Activated CD4-positive, alpha-beta memory T cell treated with anti-CD3 and anti-CD28 coated beads, Interleukin-2, amount 10 ng/mL, durations not matched to agents 7 days and 5 days (primary cell): ENCODE results near the gene PHACTR2. TPM values are rescaled to one million over a fixed set of nuclear protein-coding genes. Genes with fewer than 3 reads are reported as not detected.
"Not testable (repeated sequence)": the region's sequence is repeated elsewhere in the genome, so short reads cannot be mapped to it uniquely, and the experiment has no call there.

ENCODE experiments used
- CTCF ChIA-PET: fragments of 350-600 bp; sonication (Branson Sonifier 250); formaldehyde crosslinking; loops from one replicate; lab custom pipeline; 2021; ENCODE audit warnings: antibody characterized with exemption, inconsistent platforms; lab: Charles Lee
- POLR2A ChIA-PET: fragments of 350-600 bp; sonication (Branson Sonifier 250); formaldehyde crosslinking; loops from one replicate; lab custom pipeline; 2021; ENCODE audit warnings: antibody characterized with exemption; lab: Charles Lee
- DNase-seq: peaks from one replicate; pipeline ENCODE4 v3.0.0-alpha.2; 2020
- H3K27ac Mint-ChIP-seq: one replicate; pipeline ENCODE4 v1.8.0; 2021; ENCODE audit warnings: mild to moderate bottlenecking, mixed read lengths
- H3K27me3 Mint-ChIP-seq: one replicate; pipeline ENCODE4 v1.8.0; 2021; ENCODE audit warnings: mixed read lengths
- H3K36me3 Mint-ChIP-seq: one replicate; pipeline ENCODE4 v1.8.0; 2021; ENCODE audit warnings: low read depth, mixed read lengths
- H3K4me1 Mint-ChIP-seq: one replicate; pipeline ENCODE4 v1.8.0; 2021; ENCODE audit warnings: mixed read lengths
- H3K4me3 Mint-ChIP-seq: one replicate; pipeline ENCODE4 v1.8.0; 2021; ENCODE audit warnings: mild to moderate bottlenecking, mixed read lengths
- H3K9me3 Mint-ChIP-seq: one replicate; pipeline ENCODE4 v1.8.0; 2021; ENCODE audit warnings: mixed read lengths
- total RNA-seq, 2 experiments: library from RNA; stranded (reverse); gene quantifications; one replicate each; pipeline ENCODE4 v1.2.3, GENCODE V29; 2021

Gene PHACTR2
- total RNA-seq, 2 experiments from 2014 or later: 41.5 to 46.3 TPM

DNA sequence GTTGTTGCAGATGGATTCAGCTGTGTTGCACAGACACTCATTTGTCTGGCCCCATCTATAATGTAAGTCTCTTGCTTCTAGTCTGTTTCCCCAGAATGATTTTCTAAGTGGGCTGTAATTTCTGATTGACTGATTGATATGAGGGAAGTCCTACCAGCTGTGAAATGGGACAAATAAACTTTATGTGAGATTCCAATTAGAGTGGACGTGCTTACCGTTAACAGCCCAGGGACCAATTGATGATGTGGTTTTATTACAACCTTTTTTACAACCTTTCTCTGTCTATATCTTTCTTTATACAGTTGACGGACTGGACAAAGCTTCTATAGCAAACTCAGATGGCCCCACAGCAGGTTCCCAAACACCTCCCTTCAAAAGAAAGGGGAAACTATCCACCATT is 33.9 kb downstream of the PHACTR2 start:
- Mint-ChIP-seq H3K4me3 (no peak overlapping the region), H3K27ac (no peak overlapping the region), H3K36me3 (peaks cover 17% of the 10 kb centered on the region), H3K27me3 (no peaks in the 10 kb centered on the region), H3K4me1 (no peaks in the 10 kb centered on the region), H3K9me3 (peaks cover 5% of the 10 kb centered on the region)
- CTCF ChIA-PET: no interaction called here
- no peak for DNase-seq
- POLR2A ChIA-PET: no interaction called here

DNA sequence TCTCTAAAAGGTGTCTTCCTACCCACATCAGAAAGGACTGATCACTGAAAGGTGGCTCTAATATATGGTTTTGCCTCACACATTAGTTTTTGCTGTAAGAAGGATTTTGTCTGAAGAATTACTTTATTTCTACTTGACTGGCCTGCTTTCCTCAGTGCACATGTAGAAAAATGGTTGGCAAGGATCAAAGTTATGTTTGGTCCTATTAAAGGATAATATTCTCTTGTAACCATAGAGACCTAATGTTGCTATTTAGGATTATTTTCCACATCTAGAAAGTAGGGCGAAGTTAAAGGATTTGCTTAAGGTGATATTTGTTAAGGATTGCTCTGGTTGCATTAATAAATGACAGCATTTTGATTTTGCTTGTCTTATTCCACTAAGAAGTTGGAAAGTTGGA is 40.7 kb downstream of the PHACTR2 start:
- Mint-ChIP-seq H3K4me3 (no peak overlapping the region), H3K27me3 (no peaks in the 10 kb centered on the region), H3K36me3 (peaks cover 22% of the 10 kb centered on the region), H3K4me1 (no peaks in the 10 kb centered on the region), H3K9me3 (peaks cover 8% of the 10 kb centered on the region), H3K27ac (no peak overlapping the region)
- ChIA-PET POLR2A (no interaction called here), CTCF (no interaction called here)
- no peak for DNase-seq

- Mint-ChIP-seq H3K9me3 (peaks cover 8% of the 10 kb centered on the region), H3K36me3 (peaks cover 25% of the 10 kb centered on the region), H3K27ac (no peak overlapping the region), H3K4me3 (no peak overlapping the region), H3K27me3 (no peaks in the 10 kb centered on the region), H3K4me1 (no peaks in the 10 kb centered on the region)
- ChIA-PET POLR2A (no interaction called here), CTCF (no interaction called here)
- no peak for DNase-seq
Observed at GRCh38 chr6:143721642-143722041, 43.9 kb downstream of the PHACTR2 start.

- H3K9me3 Mint-ChIP-seq: peaks cover 10% of the 10 kb centered on the region
- H3K4me3 Mint-ChIP-seq: no peak overlapping the region
- no peak for DNase-seq
- H3K27ac Mint-ChIP-seq: no peak overlapping the region
- CTCF ChIA-PET: no interaction called here
- H3K36me3 Mint-ChIP-seq: peaks cover 30% of the 10 kb centered on the region
- H3K4me1 Mint-ChIP-seq: no peaks in the 10 kb centered on the region
- POLR2A ChIA-PET: no interaction called here
- H3K27me3 Mint-ChIP-seq: no peaks in the 10 kb centered on the region
Observed at GRCh38 chr6:143724876-143725275, 47.1 kb downstream of the PHACTR2 start.

DNA sequence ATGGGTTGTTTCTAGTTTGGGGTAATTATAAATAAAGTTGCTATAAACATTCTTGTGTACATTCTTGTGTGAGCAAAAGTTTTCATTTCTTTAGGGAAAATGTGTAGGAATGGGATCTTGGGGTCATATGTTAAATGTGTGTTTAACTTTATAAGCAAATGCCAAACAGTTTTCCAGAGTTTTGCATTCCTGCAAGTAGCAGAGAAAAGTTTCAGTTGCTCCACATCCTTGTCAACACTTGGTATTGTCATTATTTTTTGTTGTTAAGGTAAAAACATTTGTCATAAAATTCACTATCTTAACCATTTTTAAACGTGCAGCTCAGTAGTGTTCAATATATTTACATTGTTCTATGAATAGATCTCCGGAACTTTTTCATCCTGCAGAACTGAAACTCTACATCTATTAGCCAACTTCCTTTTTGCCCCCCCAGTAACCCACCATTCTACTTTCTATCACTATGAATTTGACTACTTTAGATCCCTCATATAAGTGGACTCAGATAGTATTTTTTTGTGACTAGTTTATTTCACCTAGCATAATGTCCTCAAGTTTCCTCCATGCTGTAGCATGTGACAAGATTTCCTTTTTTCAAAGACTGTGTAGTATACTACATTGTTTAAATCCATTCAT is 48.4 kb downstream of the PHACTR2 start:
- DNase-seq: no peak
- Mint-ChIP-seq H3K9me3 (peaks cover 10% of the 10 kb centered on the region), H3K4me3 (no peak overlapping the region), H3K4me1 (no peaks in the 10 kb centered on the region), H3K27me3 (no peaks in the 10 kb centered on the region), H3K27ac (no peak overlapping the region), H3K36me3 (peaks cover 30% of the 10 kb centered on the region)
- CTCF ChIA-PET: no interaction called here
- POLR2A ChIA-PET: no interaction called here

DNA sequence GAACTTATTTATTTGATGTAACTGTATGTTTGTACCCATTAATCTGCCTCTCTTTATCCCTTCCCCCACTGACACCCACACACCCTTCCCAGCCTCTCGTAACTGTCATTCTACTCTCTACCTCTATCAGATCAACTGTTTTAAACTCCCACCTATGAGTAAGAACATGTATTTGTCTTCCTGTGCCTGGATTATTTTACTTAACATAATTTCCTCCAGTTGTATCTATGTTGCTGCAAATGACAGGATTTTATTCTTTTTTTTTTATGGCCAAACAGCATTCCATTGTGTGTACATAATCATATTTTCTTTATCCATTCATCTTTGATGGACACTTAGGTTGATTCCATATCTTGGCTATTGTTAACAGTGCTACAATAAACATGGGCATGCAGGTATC is 49.3 kb downstream of the PHACTR2 start:
- peaks cover 30% of the 10 kb centered on the region for H3K36me3 Mint-ChIP-seq
- DNase-seq: no peak
- ChIA-PET CTCF (no interaction called here), POLR2A (no interaction called here)
- no peaks in the 10 kb centered on the region for H3K27me3 Mint-ChIP-seq
- peaks cover 10% of the 10 kb centered on the region for H3K9me3 Mint-ChIP-seq
- H3K4me1 Mint-ChIP-seq: peaks cover 6% of the 10 kb centered on the region
- H3K4me3 Mint-ChIP-seq: no peak overlapping the region
- no peak overlapping the region for H3K27ac Mint-ChIP-seq

DNA sequence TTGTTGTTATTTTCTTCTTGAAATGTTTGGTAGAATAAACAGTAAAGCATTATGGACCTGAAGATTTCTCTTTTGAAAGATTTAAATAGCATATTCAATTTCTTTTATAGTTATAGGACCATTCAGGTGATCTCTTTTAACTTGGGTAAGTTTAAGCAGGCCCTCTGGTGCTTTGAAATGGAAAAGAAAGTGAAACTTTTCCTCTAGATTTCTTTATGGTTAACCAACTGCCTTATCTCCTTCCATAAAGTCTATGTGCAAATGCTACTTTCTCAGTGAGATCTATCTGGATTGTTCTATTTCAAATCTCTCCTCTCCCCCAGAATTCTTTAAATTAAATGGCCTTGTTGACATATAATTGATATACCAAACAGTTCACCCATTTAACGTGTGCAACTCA is 54.0 kb downstream of the PHACTR2 start:
- no peak for DNase-seq
- Mint-ChIP-seq H3K27ac (no peak overlapping the region), H3K4me1 (peaks cover 18% of the 10 kb centered on the region), H3K27me3 (no peaks in the 10 kb centered on the region), H3K9me3 (peaks cover 3% of the 10 kb centered on the region), H3K36me3 (peaks cover 5% of the 10 kb centered on the region), H3K4me3 (no peak overlapping the region)
- ChIA-PET POLR2A (no interaction called here), CTCF (no interaction called here)

- H3K27me3 Mint-ChIP-seq: no peaks in the 10 kb centered on the region
- ChIA-PET CTCF (no interaction called here), POLR2A (no interaction called here)
- H3K4me3 Mint-ChIP-seq: no peak overlapping the region
- H3K9me3 Mint-ChIP-seq: no peaks in the 10 kb centered on the region
- H3K27ac Mint-ChIP-seq: no peak overlapping the region
- H3K36me3 Mint-ChIP-seq: no peaks in the 10 kb centered on the region
- peaks cover 18% of the 10 kb centered on the region for H3K4me1 Mint-ChIP-seq
- no peak for DNase-seq
Observed at GRCh38 chr6:143732536-143732935, 54.8 kb downstream of the PHACTR2 start.

DNA sequence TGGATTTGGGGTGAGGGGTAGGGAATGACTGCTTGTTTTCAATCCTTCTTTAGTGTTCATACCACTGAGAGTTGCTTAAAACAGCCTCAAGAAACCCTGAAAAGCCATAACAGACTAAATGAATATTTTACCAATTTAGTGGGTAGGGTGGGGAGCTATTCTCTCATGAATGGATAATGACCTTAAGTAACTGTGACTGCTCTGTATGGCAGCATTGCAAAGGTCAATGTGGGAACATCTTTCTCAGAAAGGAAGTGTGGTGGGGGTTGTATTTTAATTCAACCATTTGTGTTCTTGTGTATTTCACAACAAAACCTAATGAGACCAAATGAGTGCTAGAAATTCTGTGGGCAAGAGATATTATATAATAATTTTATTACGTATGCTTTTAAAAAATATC is 55.7 kb downstream of the PHACTR2 start:
- POLR2A ChIA-PET: no interaction called here
- CTCF ChIA-PET: no interaction called here
- no peaks in the 10 kb centered on the region for H3K36me3 Mint-ChIP-seq
- no peak overlapping the region for H3K4me3 Mint-ChIP-seq
- H3K27ac Mint-ChIP-seq: no peak overlapping the region
- peaks cover 18% of the 10 kb centered on the region for H3K4me1 Mint-ChIP-seq
- DNase-seq: no peak
- no peaks in the 10 kb centered on the region for H3K27me3 Mint-ChIP-seq
- no peaks in the 10 kb centered on the region for H3K9me3 Mint-ChIP-seq

DNA sequence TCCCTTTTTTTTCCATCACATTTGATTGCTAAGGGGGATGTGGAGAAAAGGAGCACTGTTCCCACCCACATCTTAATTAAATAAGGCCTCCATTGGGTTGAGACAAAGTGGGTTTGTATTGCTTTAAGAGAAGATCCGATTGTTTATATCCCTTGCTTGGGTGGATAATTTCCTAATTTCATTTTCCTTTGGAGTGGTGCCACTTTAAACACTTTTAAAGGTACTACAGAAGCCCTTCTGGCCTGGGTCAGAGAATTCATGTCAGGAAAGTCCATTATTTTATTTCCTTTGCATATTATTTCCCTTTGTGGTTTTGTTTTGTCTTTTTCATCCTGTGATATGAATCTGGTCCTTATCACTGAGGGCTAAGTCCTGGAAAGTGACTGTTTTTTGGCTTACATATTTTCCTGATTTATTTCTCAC is 56.9 kb downstream of the PHACTR2 start:
- CTCF ChIA-PET: no interaction called here
- no peaks in the 10 kb centered on the region for H3K27me3 Mint-ChIP-seq
- peaks cover 3% of the 10 kb centered on the region for H3K36me3 Mint-ChIP-seq
- DNase-seq: no peak
- no peak overlapping the region for H3K27ac Mint-ChIP-seq
- H3K4me3 Mint-ChIP-seq: no peak overlapping the region
- H3K9me3 Mint-ChIP-seq: no peaks in the 10 kb centered on the region
- POLR2A ChIA-PET: no interaction called here
- peaks cover 22% of the 10 kb centered on the region for H3K4me1 Mint-ChIP-seq

- H3K9me3 Mint-ChIP-seq, H3K27me3 Mint-ChIP-seq, CTCF ChIA-PET, H3K4me3 Mint-ChIP-seq, DNase-seq, H3K4me1 Mint-ChIP-seq, H3K36me3 Mint-ChIP-seq, H3K27ac Mint-ChIP-seq, POLR2A ChIA-PET: not testable (repeated sequence)
Observed at GRCh38 chr6:143738072-143738690, 60.4 kb downstream of the PHACTR2 start.

DNA sequence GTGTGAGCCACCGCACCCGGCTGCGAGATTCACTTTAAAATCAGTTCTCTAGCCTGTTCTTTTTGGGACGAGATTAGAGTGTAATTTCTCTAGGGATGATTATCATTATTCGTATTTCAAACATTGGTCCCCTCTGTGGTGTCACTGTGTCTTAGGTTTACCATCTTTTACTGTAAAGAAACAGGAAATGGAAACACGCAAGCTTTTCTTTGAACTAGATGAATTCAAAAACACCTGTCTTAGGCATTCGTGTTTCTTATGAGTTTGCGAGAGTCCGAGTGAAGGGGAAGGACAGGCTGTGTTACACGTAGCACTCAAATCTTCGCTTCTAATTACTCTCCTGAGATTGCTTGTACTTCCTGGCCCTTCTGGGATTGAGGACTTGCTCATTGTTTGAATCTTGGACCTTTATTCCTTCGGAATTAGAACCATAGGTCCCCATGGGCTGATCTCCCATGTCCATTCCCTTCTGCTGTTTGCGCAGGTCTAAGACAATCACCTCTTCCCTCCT is 61.6 kb downstream of the PHACTR2 start:
- H3K27me3 Mint-ChIP-seq: no peaks in the 10 kb centered on the region
- H3K36me3 Mint-ChIP-seq: peaks cover 3% of the 10 kb centered on the region
- H3K4me1 Mint-ChIP-seq: peaks cover 4% of the 10 kb centered on the region
- no peaks in the 10 kb centered on the region for H3K9me3 Mint-ChIP-seq
- ChIA-PET POLR2A (no interaction called here), CTCF (no interaction called here)
- DNase-seq: no peak
- no peak overlapping the region for H3K27ac Mint-ChIP-seq
- no peak overlapping the region for H3K4me3 Mint-ChIP-seq

GRCh38 chr6:143740213-143740612 is 62.4 kb downstream of the PHACTR2 start:
- Mint-ChIP-seq H3K4me1 (peaks cover 4% of the 10 kb centered on the region), H3K4me3 (no peak overlapping the region), H3K36me3 (peaks cover 3% of the 10 kb centered on the region), H3K27me3 (no peaks in the 10 kb centered on the region), H3K9me3 (no peaks in the 10 kb centered on the region), H3K27ac (no peak overlapping the region)
- POLR2A ChIA-PET: no interaction called here
- CTCF ChIA-PET: no interaction called here
- DNase-seq: no peak

GRCh38 chr6:143741480-143741879 is 63.7 kb downstream of the PHACTR2 start:
- Mint-ChIP-seq H3K4me1 (peaks cover 4% of the 10 kb centered on the region), H3K4me3 (no peak overlapping the region), H3K9me3 (no peaks in the 10 kb centered on the region), H3K27ac (no peak overlapping the region), H3K27me3 (no peaks in the 10 kb centered on the region), H3K36me3 (peaks cover 3% of the 10 kb centered on the region)
- POLR2A ChIA-PET: no interaction called here
- no peak for DNase-seq
- CTCF ChIA-PET: no interaction called here
